Bronchial epithelial cell (primary cell): ENCODE results near the gene VAX1. TPM values are rescaled to one million over a fixed set of nuclear protein-coding genes. Genes with fewer than 3 reads are reported as not detected.
"Not testable (repeated sequence)": the region's sequence is repeated elsewhere in the genome, so short reads cannot be mapped to it uniquely, and the experiment has no call there.

Experiments used
- DNase-seq: peaks from one replicate; pipeline ENCODE4 v3.0.0-alpha.2; 2010; ENCODE audit warnings: low read depth
- FAIRE-seq: peaks from 2 replicates; lab custom pipeline; 2011; peaks lifted over from hg19 to GRCh38; lab: Jason Lieb, UNC
- H3K27me3 ChIP-seq: 2 replicates; pipeline ENCODE4 v1.5.1; 2011; ENCODE audit warnings: low read length; ENCODE audit not compliant: control insufficient read depth, insufficient read depth
- H3K36me3 ChIP-seq: 2 replicates; pipeline ENCODE4 v1.5.1; 2011; ENCODE audit warnings: low read length; ENCODE audit not compliant: control insufficient read depth, insufficient read depth
- H3K4me3 ChIP-seq: 2 replicates; pipeline ENCODE4 v1.5.1; 2011; ENCODE audit warnings: mild to moderate bottlenecking, low read depth, low read length, control low read depth
- total RNA-seq: library from RNA; depleted of rRNA; stranded (reverse); fragments of >200 nt; gene quantifications from 2 replicates; pipeline ENCODE4 v1.2.1, GENCODE V29; 2014
- TF ChIP-seq, protein P1 (sequence below): IDR thresholded peaks from 2 replicates; pipeline ENCODE4 v1.5.1; 2011; ENCODE audit warnings: mild to moderate bottlenecking, moderate library complexity, low read length, control low read depth, inconsistent platforms; ENCODE audit not compliant: insufficient read depth, severe bottlenecking

Gene VAX1
- total RNA-seq, 1 donor from 2014 or later: not detected

DNA sequence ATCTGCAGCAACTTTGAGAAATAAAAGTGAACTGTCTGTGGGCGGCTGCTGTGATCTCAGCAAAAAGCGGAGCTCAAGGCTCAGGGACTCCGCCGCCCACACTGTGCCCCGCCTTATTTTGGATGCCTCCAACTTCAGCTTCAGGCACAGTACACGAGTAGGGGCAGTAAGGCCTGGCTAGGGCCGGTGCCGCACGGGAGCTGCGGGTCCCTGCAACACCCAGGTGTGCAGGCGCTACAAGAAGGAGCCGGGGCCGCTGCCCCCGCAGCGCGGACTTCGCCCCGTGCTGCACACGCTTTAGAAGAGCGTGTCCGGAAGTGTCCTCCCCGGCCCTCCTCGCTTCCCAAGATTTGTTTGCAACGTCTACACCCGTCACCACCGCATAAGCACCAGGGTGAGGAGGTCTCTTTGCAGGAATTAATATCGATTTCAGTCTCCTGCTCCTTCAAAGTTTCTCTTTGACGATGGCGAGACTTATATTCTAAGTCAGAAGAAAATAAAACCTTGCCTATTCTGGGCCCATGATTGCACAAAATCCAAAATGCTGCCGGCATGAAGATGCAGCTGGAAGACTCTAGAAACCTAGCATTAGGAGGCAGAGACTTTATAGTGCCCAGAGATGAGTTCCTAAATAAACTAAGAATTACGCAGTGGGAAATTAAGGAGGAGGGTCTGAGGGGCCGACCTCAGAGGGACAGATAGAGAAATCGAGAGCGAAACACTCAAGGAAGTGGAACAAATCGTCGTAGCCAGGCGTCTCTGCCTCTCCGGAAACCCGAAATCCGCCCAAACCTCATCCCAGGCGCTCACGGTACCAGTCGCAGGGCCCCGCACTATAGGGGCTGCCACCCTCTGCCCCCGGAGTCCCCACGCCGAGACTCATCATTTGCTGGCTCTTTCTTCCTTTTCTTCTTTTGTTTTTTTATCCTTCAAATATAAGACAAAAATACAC lies 6.4 kb downstream of the VAX1 start:
- FAIRE-seq (no peak), DNase-seq (no peak)
- H3K36me3 ChIP-seq: no peaks in the 10 kb centered on the region
- peaks cover 43% of the 10 kb centered on the region for H3K27me3 ChIP-seq
- H3K4me3 ChIP-seq: no peak overlapping the region
- TF ChIP-seq, protein P1, sequence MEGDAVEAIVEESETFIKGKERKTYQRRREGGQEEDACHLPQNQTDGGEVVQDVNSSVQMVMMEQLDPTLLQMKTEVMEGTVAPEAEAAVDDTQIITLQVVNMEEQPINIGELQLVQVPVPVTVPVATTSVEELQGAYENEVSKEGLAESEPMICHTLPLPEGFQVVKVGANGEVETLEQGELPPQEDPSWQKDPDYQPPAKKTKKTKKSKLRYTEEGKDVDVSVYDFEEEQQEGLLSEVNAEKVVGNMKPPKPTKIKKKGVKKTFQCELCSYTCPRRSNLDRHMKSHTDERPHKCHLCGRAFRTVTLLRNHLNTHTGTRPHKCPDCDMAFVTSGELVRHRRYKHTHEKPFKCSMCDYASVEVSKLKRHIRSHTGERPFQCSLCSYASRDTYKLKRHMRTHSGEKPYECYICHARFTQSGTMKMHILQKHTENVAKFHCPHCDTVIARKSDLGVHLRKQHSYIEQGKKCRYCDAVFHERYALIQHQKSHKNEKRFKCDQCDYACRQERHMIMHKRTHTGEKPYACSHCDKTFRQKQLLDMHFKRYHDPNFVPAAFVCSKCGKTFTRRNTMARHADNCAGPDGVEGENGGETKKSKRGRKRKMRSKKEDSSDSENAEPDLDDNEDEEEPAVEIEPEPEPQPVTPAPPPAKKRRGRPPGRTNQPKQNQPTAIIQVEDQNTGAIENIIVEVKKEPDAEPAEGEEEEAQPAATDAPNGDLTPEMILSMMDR: no peak

DNA sequence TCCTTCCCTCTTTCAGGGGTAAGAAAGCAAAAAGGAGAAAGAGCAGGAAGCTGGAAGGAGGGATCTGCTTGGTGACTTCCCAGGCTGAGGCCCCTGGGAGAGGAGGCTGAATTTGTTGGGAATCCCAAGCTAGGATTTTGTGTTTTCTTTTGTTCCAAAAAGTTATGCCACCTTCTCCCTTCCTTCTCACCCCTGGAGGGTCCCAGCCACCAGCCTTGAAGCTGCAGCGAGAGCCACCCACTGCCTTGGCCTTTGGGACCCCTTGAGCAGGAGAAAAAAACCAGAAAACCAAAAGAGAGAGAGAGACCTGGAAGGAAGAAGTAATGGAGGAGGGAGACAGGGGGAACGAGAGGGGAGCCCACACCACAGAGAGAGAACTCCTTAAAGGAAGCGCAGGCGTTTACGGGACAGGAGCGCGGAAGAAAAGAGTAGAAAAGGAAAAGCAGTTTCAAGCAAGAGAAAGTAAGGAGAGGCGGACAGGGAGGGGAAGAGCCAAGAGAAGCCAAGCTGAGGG lies 7.2 kb downstream of the VAX1 start:
- H3K4me3 ChIP-seq: no peak overlapping the region
- TF ChIP-seq, protein P1: no peak
- no peaks in the 10 kb centered on the region for H3K36me3 ChIP-seq
- FAIRE-seq (no peak), DNase-seq (no peak)
- H3K27me3 ChIP-seq: peaks cover 43% of the 10 kb centered on the region

GRCh38 chr10:117130346-117130745 lies 7.7 kb downstream of the VAX1 start:
- peaks cover 41% of the 10 kb centered on the region for H3K27me3 ChIP-seq
- DNase-seq: no peak
- no peak for FAIRE-seq
- TF ChIP-seq, protein P1: no peak
- no peak overlapping the region for H3K4me3 ChIP-seq
- H3K36me3 ChIP-seq: no peaks in the 10 kb centered on the region

GRCh38 chr10:117126645-117127044 lies 11.4 kb downstream of the VAX1 start:
- DNase-seq, FAIRE-seq, H3K36me3 ChIP-seq, H3K4me3 ChIP-seq: not testable (repeated sequence)
- peaks cover 20% of the 10 kb centered on the region for H3K27me3 ChIP-seq

DNA sequence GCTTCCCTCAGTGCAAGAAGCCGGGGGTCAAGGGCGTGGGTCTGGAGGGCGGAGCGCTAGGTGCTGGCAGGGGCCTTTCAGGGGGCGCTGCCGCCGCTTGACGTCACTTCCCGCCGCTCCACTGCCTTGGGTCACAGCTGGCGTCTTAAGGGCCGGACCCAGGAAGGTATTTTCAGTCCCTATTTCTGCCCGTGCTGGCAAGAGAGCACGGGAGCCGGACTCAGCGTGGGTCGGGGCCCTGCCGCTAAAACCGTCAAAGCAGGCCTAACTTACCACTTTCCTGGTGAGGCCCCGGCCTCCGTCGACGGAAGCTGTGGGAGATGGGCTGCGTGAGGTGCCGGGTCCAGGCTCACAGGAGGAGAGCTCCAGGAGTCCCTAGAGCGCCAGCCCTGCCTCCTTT lies 12.0 kb downstream of the VAX1 start:
- Histone ChIP-seq H3K4me3 (no peak overlapping the region), H3K27me3 (peaks cover 14% of the 10 kb centered on the region), H3K36me3 (no peaks in the 10 kb centered on the region)
- no peak for FAIRE-seq
- TF ChIP-seq, protein P1: no peak
- DNase-seq: no peak

GRCh38 chr10:117112220-117112619 lies 25.9 kb downstream of the VAX1 start:
- no peaks in the 10 kb centered on the region for H3K27me3 ChIP-seq
- TF ChIP-seq, protein P1: peak; percentile 15
- no peak for FAIRE-seq
- H3K36me3 ChIP-seq: no peaks in the 10 kb centered on the region
- no peak for DNase-seq
- no peak overlapping the region for H3K4me3 ChIP-seq
